HepG2 (cell line): ENCODE data around the gene SCT. TPM values are rescaled to one million over a fixed set of nuclear protein-coding genes. Genes with fewer than 3 reads are reported as not detected.

Experiments
- ATAC-seq: fragments of 200-7000 bp; cut with Tn5 transposase; 3 replicates; pipeline ENCODE4 v1.9.1; 2020; ENCODE audit warnings: mild to moderate bottlenecking, moderate library complexity
- BruUV-seq: library from RNA; stranded (reverse); fragments of 400-500 nt; replicated peaks from 2 replicates; lab custom pipeline; 2021; lab: Mats Ljungman, UMichigan
- CTCF ChIA-PET: fragments of 300-600 bp; formaldehyde crosslinking; extraction: SDS; loops from one replicate; lab custom pipeline; 2021; ENCODE audit warnings: low total read pairs, inconsistent platforms, low intra/inter-chr PET ratio; lab: Yijun Ruan, JAX
- POLR2A ChIA-PET: fragments of 350-600 bp; sonication (Branson Sonifier 250); formaldehyde crosslinking; loops from one replicate; lab custom pipeline; 2020; ENCODE audit warnings: antibody characterized with exemption, inconsistent platforms; lab: Yijun Ruan, JAX
- DNase-seq: peaks from one replicate; pipeline ENCODE4 v3.0.0-alpha.2; 2015; ENCODE audit warnings: low spot score
- FAIRE-seq: peaks from 3 replicates; lab custom pipeline; 2011; peaks lifted over from hg19 to GRCh38; lab: Jason Lieb, UNC
- H2AFZ ChIP-seq: one replicate; pipeline ENCODE4 v1.6.1; 2011; ENCODE audit warnings: low read length, inconsistent platforms
- H3K27ac ChIP-seq: fragments of 300-600 bp; 3 replicates; pipeline ENCODE4 v1.8.0; 2011; ENCODE audit warnings: mixed run types, mild to moderate bottlenecking, mixed read lengths, low read length, inconsistent platforms; ENCODE audit not compliant: insufficient read depth; ENCODE audit errors: extremely low read length
- H3K27me3 ChIP-seq, 2 experiments: fragments of 200-600 bp in 1 of 2; 2 replicates in 1 of 2; 3 replicates in 1 of 2; pipeline versions ENCODE4 v1.6.0 to v1.8.0; 2011; ENCODE audit warnings: low read length in 2 of 2, mild to moderate bottlenecking in 2 of 2, moderate library complexity in 2 of 2, inconsistent platforms in 1 of 2; ENCODE audit not compliant: insufficient read depth in 2 of 2, control insufficient read depth in 1 of 2
- H3K36me3 ChIP-seq, 2 experiments: fragments of 200-600 bp in 1 of 2; replicated peaks in 1 of 2; 2 replicates in 1 of 2; 3 replicates in 1 of 2; pipeline versions ENCODE4 v1.5.1 to v1.8.0; 2011; ENCODE audit warnings: low read length in 2 of 2, inconsistent platforms in 1 of 2; ENCODE audit not compliant: insufficient read depth in 2 of 2, control insufficient read depth in 1 of 2
- H3K4me1 ChIP-seq: 2 replicates; pipeline ENCODE4 v1.5.1; 2012; ENCODE audit warnings: low read length, inconsistent platforms; ENCODE audit not compliant: insufficient read depth
- H3K4me2 ChIP-seq: 2 replicates; pipeline ENCODE4 v1.6.0; 2011; ENCODE audit warnings: low read depth, low read length, inconsistent platforms
- H3K4me3 ChIP-seq, 3 experiments: fragments of 200-600 bp in 1 of 3; sonication (generic), shearing (Covaris generic) in 1 of 3; replicated peaks in 1 of 3; 2 replicates each; pipeline ENCODE4 v1.5.1; 2011 to 2016; ENCODE audit warnings: low read length in 3 of 3, inconsistent platforms in 2 of 3, low read depth in 2 of 3, mild to moderate bottlenecking in 2 of 3, control low read depth in 1 of 3, mixed read lengths in 1 of 3; ENCODE audit not compliant: insufficient read depth in 1 of 3
- H3K79me2 ChIP-seq: one replicate; pipeline ENCODE4 v1.6.1; 2011; ENCODE audit warnings: low read length, inconsistent platforms; ENCODE audit not compliant: insufficient read depth
- H3K9ac ChIP-seq: 2 replicates; pipeline ENCODE4 v1.6.0; 2011; ENCODE audit warnings: mild to moderate bottlenecking, low read depth, low read length, inconsistent platforms; ENCODE audit not compliant: insufficient read depth
- H3K9me3 ChIP-seq: 2 replicates; pipeline ENCODE4 v1.5.1; 2012; ENCODE audit warnings: mild to moderate bottlenecking, low read length
- H4K20me1 ChIP-seq: 2 replicates; pipeline ENCODE4 v1.6.0; 2011; ENCODE audit warnings: inconsistent platforms, mild to moderate bottlenecking, low read length, moderate library complexity; ENCODE audit not compliant: insufficient read depth
- AGO2 ChIP-seq: fragments of 200-400 bp; formaldehyde crosslinking; optimal IDR thresholded peaks from 2 replicates; pipeline ENCODE3; 2017; ENCODE audit warnings: mild to moderate bottlenecking, low read depth, low read length, moderate library complexity
- RBM22 ChIP-seq: fragments of 200-400 bp; formaldehyde crosslinking; optimal IDR thresholded peaks from 2 replicates; pipeline ENCODE3; 2017; ENCODE audit warnings: mild to moderate bottlenecking, low read length, moderate library complexity
- ZNF263 ChIP-seq: sonication (generic); formaldehyde crosslinking; IDR thresholded peaks from 2 replicates; pipeline ENCODE4 v1.4.0; 2020; ENCODE audit warnings: missing genetic modification reagents
- ZSCAN9 ChIP-seq: IDR thresholded peaks from 2 replicates; pipeline ENCODE4 v1.6.1; 2016; ENCODE audit warnings: borderline replicate concordance
- WGBS: methylation state at CpG from one replicate; pipeline ENCODE4 v1.1.6; 2017; ENCODE audit warnings: low lambda C conversion rate; 5-methylcytosine and 5-hydroxymethylcytosine counted together
- in situ Hi-C: cut with HindIII; loops from 2 replicates; pipeline ENCODE4 v1.10.0; 2017; ENCODE audit warnings: low pct_unique_long_range_greater_than_20kb; ENCODE audit not compliant: extremely low pct_ligation_motif_present
- intact Hi-C: fragments of 100-400 bp; cut with micrococcal nuclease; formaldehyde crosslinking; loops from one replicate; pipeline ENCODE4 v1.10.0; 2022; ENCODE audit not compliant: unreplicated experiment
- polyA plus RNA-seq, 8 experiments: library from polyadenylated mRNA; depleted of rRNA in 3 of 8; stranded (reverse) in 7 of 8; unstranded in 1 of 8; fragments of >200 nt; fragmentation: Illumina TruSeq in 4 of 8; extraction: Trizol in 4 of 8; gene quantifications; 2 replicates each; pipeline versions ENCODE4 v1.2.1 to v1.2.3, GENCODE V29; 2011 to 2016; ENCODE audit warnings: low read depth in 4 of 8, missing spikeins in 1 of 8, mixed read lengths in 1 of 8; ENCODE audit not compliant: insufficient read depth in 1 of 8
- total RNA-seq, 5 experiments: library from RNA; depleted of rRNA; stranded (reverse); fragments of >200 nt; fragmentation: Illumina TruSeq; extraction: Trizol; gene quantifications; 2 replicates each; pipeline ENCODE4 v1.2.3, GENCODE V29; 2016; ENCODE audit warnings: low read depth in 1 of 5
- TF ChIP-seq, protein P1 (sequence below), 2 experiments: fragments of 450-650 bp in 1 of 2; sonication (generic) in 1 of 2; formaldehyde crosslinking; IDR thresholded peaks; 2 replicates each; pipeline versions ENCODE4 v1.5.0 to v1.8.0; 2020 to 2022; ENCODE audit warnings: mild to moderate bottlenecking in 1 of 2, missing genetic modification reagents in 1 of 2
- TF ChIP-seq, protein P2 (sequence below): sonication (generic); formaldehyde crosslinking; IDR thresholded peaks from 2 replicates; pipeline ENCODE4 v1.4.0; 2020; ENCODE audit warnings: missing genetic modification reagents
- TF ChIP-seq, protein P3 (sequence below): sonication (generic); formaldehyde crosslinking; IDR thresholded peaks from 2 replicates; pipeline ENCODE4 v1.4.0; 2020; ENCODE audit warnings: missing genetic modification reagents

The SCT gene
- total and polyA plus RNA-seq, 2 of the 13 experiments (the other 11 are each of a cell fraction or from before 2014, with no cell fraction given) = not detected

GRCh38 chr11:607971-608659 lies 18.9 kb downstream of the SCT start:
- no peaks in the 10 kb centered on the region for H3K4me1 ChIP-seq
- H3K36me3 ChIP-seq = peaks cover 58 to 94% of the 10 kb centered on the region in 2 experiments; a peak in 4 of 5 replicates
- CTCF ChIA-PET = no interaction called here
- WGBS = 95% methylated on average over 35 of the region's 45 CpGs
- TF ChIP-seq, protein P1, sequence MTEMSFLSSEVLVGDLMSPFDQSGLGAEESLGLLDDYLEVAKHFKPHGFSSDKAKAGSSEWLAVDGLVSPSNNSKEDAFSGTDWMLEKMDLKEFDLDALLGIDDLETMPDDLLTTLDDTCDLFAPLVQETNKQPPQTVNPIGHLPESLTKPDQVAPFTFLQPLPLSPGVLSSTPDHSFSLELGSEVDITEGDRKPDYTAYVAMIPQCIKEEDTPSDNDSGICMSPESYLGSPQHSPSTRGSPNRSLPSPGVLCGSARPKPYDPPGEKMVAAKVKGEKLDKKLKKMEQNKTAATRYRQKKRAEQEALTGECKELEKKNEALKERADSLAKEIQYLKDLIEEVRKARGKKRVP (CRISPR knock-in tag; IDR thresholded peaks at IDR 0.05) = no peak
- TF ChIP-seq, protein P2, sequence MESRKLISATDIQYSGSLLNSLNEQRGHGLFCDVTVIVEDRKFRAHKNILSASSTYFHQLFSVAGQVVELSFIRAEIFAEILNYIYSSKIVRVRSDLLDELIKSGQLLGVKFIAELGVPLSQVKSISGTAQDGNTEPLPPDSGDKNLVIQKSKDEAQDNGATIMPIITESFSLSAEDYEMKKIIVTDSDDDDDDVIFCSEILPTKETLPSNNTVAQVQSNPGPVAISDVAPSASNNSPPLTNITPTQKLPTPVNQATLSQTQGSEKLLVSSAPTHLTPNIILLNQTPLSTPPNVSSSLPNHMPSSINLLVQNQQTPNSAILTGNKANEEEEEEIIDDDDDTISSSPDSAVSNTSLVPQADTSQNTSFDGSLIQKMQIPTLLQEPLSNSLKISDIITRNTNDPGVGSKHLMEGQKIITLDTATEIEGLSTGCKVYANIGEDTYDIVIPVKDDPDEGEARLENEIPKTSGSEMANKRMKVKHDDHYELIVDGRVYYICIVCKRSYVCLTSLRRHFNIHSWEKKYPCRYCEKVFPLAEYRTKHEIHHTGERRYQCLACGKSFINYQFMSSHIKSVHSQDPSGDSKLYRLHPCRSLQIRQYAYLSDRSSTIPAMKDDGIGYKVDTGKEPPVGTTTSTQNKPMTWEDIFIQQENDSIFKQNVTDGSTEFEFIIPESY (CRISPR knock-in tag) = peak; percentile 76
- TF ChIP-seq ZNF263 (CRISPR knock-in tag) = 0 out of 2 replicates have a peak, but pooled peaks have one; percentile 15
- TF ChIP-seq ZSCAN9 (CRISPR knock-in tag) = no peak
- TF ChIP-seq AGO2 = peak; percentile 39
- peak; percentile 31 for TF ChIP-seq RBM22
- TF ChIP-seq, protein P3, sequence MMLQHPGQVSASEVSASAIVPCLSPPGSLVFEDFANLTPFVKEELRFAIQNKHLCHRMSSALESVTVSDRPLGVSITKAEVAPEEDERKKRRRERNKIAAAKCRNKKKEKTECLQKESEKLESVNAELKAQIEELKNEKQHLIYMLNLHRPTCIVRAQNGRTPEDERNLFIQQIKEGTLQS (CRISPR knock-in tag) = no peak
- POLR2A ChIA-PET = no interaction called here
- H3K27ac ChIP-seq = no peak overlapping the region
- intact Hi-C loops = no loop called here
- no peak overlapping the region for H3K9ac ChIP-seq
- no peaks in the 10 kb centered on the region for H3K9me3 ChIP-seq
- no peak overlapping the region for H3K4me2 ChIP-seq
- no TSS peak for BruUV-seq
- H3K4me3 ChIP-seq = no peak overlapping the region
- no peak for ATAC-seq
- FAIRE-seq = no peak
- no peak overlapping the region for H2AFZ ChIP-seq
- in situ Hi-C loops = no loop called here
- DNase-seq = no peak
- peaks cover 7% of the 10 kb centered on the region; the same call in 1 of the 2 replicates for H4K20me1 ChIP-seq
- H3K79me2 ChIP-seq = no peaks in the 10 kb centered on the region
- no peaks in the 10 kb centered on the region for H3K27me3 ChIP-seq
